GM23338 (cell line): ENCODE results near the gene FGFR2. TPM values are rescaled to one million over a fixed set of nuclear protein-coding genes. Genes with fewer than 3 reads are reported as not detected.

Source experiments
- ATAC-seq: fragments of 200-7000 bp; cut with Tn5 transposase; 3 replicates; pipeline ENCODE4 v1.9.1; 2020
- DNase-seq: peaks from one replicate; pipeline ENCODE4 v3.0.0-alpha.2; 2015; ENCODE audit warnings: low spot score
- H2AFZ ChIP-seq: fragments of 200-600 bp; sonication (generic); 2 replicates; pipeline ENCODE4 v1.8.0; 2016; ENCODE audit warnings: antibody characterized with exemption, mild to moderate bottlenecking, moderate library complexity
- H3F3A ChIP-seq: fragments of 200-600 bp; sonication (generic); replicated peaks from 2 replicates; pipeline ENCODE4 v1.8.0; 2017; ENCODE audit warnings: antibody characterized with exemption, mixed run types, low read depth
- H3K27ac ChIP-seq: fragments of 200-600 bp; sonication (generic); 2 replicates; pipeline ENCODE4 v1.6.1; 2016; ENCODE audit warnings: low read depth
- H3K27me3 ChIP-seq: fragments of 200-600 bp; sonication (generic); 2 replicates; pipeline ENCODE4 v1.8.0; 2016; ENCODE audit warnings: mild to moderate bottlenecking, mixed run types, moderate library complexity; ENCODE audit not compliant: insufficient read depth
- H3K36me3 ChIP-seq: fragments of 200-600 bp; sonication (generic); 2 replicates; pipeline ENCODE4 v1.8.0; 2016; ENCODE audit warnings: mild to moderate bottlenecking; ENCODE audit not compliant: insufficient read depth
- H3K4me1 ChIP-seq: fragments of 200-600 bp; sonication (generic); 2 replicates; pipeline ENCODE4 v1.8.0; 2016; ENCODE audit warnings: mild to moderate bottlenecking, moderate library complexity; ENCODE audit not compliant: insufficient read depth
- H3K4me2 ChIP-seq: fragments of 200-600 bp; sonication (generic); 2 replicates; pipeline ENCODE4 v1.7.1; 2017; ENCODE audit warnings: mixed run types
- H3K4me3 ChIP-seq: fragments of 200-600 bp; sonication (generic); 2 replicates; pipeline ENCODE4 v1.6.1; 2016; ENCODE audit warnings: mixed run types
- H3K79me2 ChIP-seq: fragments of 200-600 bp; sonication (generic); replicated peaks from 2 replicates; pipeline ENCODE4 v1.8.0; 2017; ENCODE audit warnings: mild to moderate bottlenecking; ENCODE audit not compliant: insufficient read depth
- H3K9me2 ChIP-seq: fragments of 200-600 bp; sonication (generic); 2 replicates; pipeline ENCODE4 v1.8.0; 2017; ENCODE audit not compliant: insufficient read depth
- H4K20me1 ChIP-seq: fragments of 200-600 bp; sonication (generic); replicated peaks from 2 replicates; pipeline ENCODE4 v1.8.0; 2017; ENCODE audit warnings: mild to moderate bottlenecking; ENCODE audit not compliant: insufficient read depth
- H3K27ac Mint-ChIP-seq: 2 replicates; pipeline ENCODE4 v1.8.0; 2020; ENCODE audit warnings: inconsistent platforms, mild to moderate bottlenecking, moderate library complexity, mixed read lengths
- H3K27me3 Mint-ChIP-seq: 3 replicates; pipeline ENCODE4 v1.8.0; 2022; ENCODE audit warnings: low read depth, mild to moderate bottlenecking, moderate library complexity, mixed read lengths, inconsistent platforms; ENCODE audit not compliant: insufficient read depth, poor library complexity
- H3K36me3 Mint-ChIP-seq: 3 replicates; pipeline ENCODE4 v1.8.0; 2021; ENCODE audit warnings: low read depth, mild to moderate bottlenecking, inconsistent platforms, moderate library complexity, mixed read lengths
- H3K4me1 Mint-ChIP-seq: 3 replicates; pipeline ENCODE4 v1.8.0; 2020; ENCODE audit warnings: mild to moderate bottlenecking, inconsistent platforms, mixed read lengths
- H3K4me3 Mint-ChIP-seq: 3 replicates; pipeline ENCODE4 v1.8.0; 2021; ENCODE audit warnings: moderate library complexity, mild to moderate bottlenecking, inconsistent platforms, mixed read lengths
- H3K9me3 Mint-ChIP-seq: 3 replicates; pipeline ENCODE4 v1.8.0; 2020; ENCODE audit warnings: moderate library complexity, mild to moderate bottlenecking, inconsistent platforms, mixed read lengths
- CREB1 ChIP-seq: fragments of 250-450 bp; sonication (Bioruptor Pico); IDR thresholded peaks from 2 replicates; pipeline ENCODE4 v1.5.0; 2020; ENCODE audit warnings: low read depth, mild to moderate bottlenecking, moderate library complexity
- EZH2 ChIP-seq: fragments of 200-600 bp; sonication (generic); IDR thresholded peaks from one replicate; pipeline ENCODE4 v1.8.0; 2017; ENCODE audit warnings: antibody characterized with exemption, mild to moderate bottlenecking, low read depth; ENCODE audit not compliant: unreplicated experiment
- EZH2phosphoT487 ChIP-seq: fragments of 200-600 bp; sonication (generic); IDR thresholded peaks from one replicate; pipeline ENCODE4 v1.8.1; 2018; ENCODE audit warnings: antibody characterized with exemption; ENCODE audit not compliant: unreplicated experiment
- JUNB ChIP-seq: IDR thresholded peaks from one replicate; pipeline ENCODE4 v1.6.1; 2016; ENCODE audit warnings: antibody characterized with exemption; ENCODE audit not compliant: unreplicated experiment
- NANOG ChIP-seq: IDR thresholded peaks from 2 replicates; pipeline ENCODE4 v1.6.1; 2016; ENCODE audit warnings: antibody characterized with exemption, borderline replicate concordance
- POLR2AphosphoS5 ChIP-seq: IDR thresholded peaks from 2 replicates; pipeline ENCODE4 v1.6.1; 2016; ENCODE audit warnings: antibody characterized with exemption, low read depth
- STAT1 ChIP-seq: IDR thresholded peaks from one replicate; pipeline ENCODE4 v1.6.1; 2016; ENCODE audit warnings: antibody characterized with exemption; ENCODE audit not compliant: unreplicated experiment
- ZNF331 ChIP-seq: fragments of 250-450 bp; sonication (Bioruptor Pico); IDR thresholded peaks from 2 replicates; pipeline ENCODE4 v1.5.0; 2020; ENCODE audit warnings: low read depth, mild to moderate bottlenecking, moderate library complexity
- polyA plus RNA-seq: library from polyadenylated mRNA; unstranded; fragments of >200 nt; fragmentation: Nextera tagmentation; extraction: Ambion mirVana; gene quantifications from 2 replicates; pipeline ENCODE4 v1.2.1, GENCODE V29; 2016
- total RNA-seq: library from RNA; depleted of rRNA; stranded (reverse); fragments of >200 nt; shearing (Covaris generic); gene quantifications from 2 replicates; pipeline ENCODE4 v1.2.3, GENCODE V29; 2014
- TF ChIP-seq, protein P1 (sequence below): IDR thresholded peaks from one replicate; pipeline ENCODE4 v1.6.1; 2018; ENCODE audit warnings: antibody characterized with exemption; ENCODE audit not compliant: unreplicated experiment

FGFR2 gene
- total and polyA plus RNA-seq, 2 experiments from 2014 or later: 31.1 to 106 TPM

DNA sequence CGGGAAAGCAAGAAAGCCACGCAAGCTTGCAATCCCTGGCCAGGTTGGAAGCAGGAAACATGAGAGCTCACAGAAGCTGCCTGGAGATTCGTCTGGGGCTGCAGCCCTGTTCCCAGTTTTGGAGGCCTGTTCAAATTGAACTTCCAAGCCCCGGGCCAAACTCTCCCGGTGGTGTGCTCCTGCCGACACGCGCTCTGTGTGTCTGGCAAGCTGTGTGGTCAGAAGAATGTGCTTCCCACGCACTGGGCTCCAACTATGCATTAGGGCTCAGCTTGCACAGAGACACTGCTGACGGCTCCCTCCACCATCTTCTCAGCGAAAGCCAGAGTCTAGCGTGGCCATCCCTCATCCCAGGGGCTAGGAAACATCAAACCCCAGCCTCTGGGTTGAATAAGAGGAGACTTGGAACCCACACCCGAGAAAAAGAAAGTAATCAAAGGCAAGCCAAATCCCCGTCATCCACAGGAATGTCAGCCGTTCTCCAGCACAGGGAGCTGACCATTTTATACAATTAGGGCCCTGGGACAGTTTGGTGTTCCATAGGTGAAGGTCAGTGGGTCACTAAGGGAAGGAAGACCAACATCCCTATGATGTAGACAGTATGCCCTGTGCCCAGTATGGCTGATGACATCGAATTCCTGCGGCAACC, 107.2 kb downstream of the FGFR2 start:
- Mint-ChIP-seq H3K4me3 (no peak overlapping the region), H3K36me3 (peaks cover 91% of the 10 kb centered on the region), H3K9me3 (no peaks in the 10 kb centered on the region; the same call in 2 of the 3 replicates), H3K4me1 (peaks cover 23% of the 10 kb centered on the region), H3K27ac (no peak overlapping the region), H3K27me3 (peaks cover 3% of the 10 kb centered on the region)
- peaks cover 36% of the 10 kb centered on the region for H3K79me2 ChIP-seq
- TF ChIP-seq, protein P1, sequence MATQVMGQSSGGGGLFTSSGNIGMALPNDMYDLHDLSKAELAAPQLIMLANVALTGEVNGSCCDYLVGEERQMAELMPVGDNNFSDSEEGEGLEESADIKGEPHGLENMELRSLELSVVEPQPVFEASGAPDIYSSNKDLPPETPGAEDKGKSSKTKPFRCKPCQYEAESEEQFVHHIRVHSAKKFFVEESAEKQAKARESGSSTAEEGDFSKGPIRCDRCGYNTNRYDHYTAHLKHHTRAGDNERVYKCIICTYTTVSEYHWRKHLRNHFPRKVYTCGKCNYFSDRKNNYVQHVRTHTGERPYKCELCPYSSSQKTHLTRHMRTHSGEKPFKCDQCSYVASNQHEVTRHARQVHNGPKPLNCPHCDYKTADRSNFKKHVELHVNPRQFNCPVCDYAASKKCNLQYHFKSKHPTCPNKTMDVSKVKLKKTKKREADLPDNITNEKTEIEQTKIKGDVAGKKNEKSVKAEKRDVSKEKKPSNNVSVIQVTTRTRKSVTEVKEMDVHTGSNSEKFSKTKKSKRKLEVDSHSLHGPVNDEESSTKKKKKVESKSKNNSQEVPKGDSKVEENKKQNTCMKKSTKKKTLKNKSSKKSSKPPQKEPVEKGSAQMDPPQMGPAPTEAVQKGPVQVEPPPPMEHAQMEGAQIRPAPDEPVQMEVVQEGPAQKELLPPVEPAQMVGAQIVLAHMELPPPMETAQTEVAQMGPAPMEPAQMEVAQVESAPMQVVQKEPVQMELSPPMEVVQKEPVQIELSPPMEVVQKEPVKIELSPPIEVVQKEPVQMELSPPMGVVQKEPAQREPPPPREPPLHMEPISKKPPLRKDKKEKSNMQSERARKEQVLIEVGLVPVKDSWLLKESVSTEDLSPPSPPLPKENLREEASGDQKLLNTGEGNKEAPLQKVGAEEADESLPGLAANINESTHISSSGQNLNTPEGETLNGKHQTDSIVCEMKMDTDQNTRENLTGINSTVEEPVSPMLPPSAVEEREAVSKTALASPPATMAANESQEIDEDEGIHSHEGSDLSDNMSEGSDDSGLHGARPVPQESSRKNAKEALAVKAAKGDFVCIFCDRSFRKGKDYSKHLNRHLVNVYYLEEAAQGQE: no peak
- TF ChIP-seq STAT1 (no peak), NANOG (no peak)
- H3K4me3 ChIP-seq: no peak overlapping the region
- H3K36me3 ChIP-seq: peaks cover 9% of the 10 kb centered on the region
- H3K9me2 ChIP-seq: no peaks in the 10 kb centered on the region
- ATAC-seq (no peak), DNase-seq (no peak)
- no peak overlapping the region for H3K4me2 ChIP-seq
- H4K20me1 ChIP-seq: peaks cover 12% of the 10 kb centered on the region; the same call in 1 of the 2 replicates
- H3K4me1 ChIP-seq: no peaks in the 10 kb centered on the region
- no peak overlapping the region for H3K27ac ChIP-seq
- no peaks in the 10 kb centered on the region for H3K27me3 ChIP-seq
- H2AFZ ChIP-seq: no peak overlapping the region
- no peaks in the 10 kb centered on the region for H3F3A ChIP-seq

DNA sequence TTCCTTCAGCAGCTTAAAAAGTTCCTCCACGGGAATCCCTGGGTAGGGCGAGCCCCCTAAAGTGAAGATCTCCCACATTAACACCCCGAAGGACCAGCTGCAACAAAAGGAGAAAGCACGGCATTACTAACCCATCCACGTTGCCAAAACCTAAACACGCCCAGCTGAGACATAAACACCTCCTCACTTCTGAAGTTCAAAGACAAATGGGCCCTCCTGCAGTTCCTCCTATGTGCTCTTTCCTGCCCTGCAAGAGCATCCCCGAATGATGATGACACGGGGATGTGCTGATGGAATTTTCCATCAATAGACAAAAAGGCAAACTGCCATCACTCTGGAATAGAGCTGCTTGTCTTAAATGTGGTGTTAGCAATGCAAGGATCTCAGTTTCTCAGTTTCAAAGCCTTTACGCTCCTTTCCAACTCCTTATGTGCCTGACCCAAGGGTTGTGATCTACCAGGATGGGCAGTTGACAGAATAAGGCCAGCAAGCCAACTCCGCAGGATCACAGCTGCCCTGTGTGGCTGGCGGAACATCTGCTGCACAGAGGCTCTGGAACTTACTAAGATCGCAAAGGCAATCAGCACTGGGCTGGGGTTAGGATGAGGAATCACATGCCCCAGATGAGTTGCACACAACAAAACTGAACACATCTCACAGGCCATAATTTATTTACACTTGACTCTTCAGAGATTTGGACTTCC, 112.7 kb downstream of the FGFR2 start:
- Histone ChIP-seq H3K4me3 (no peak overlapping the region), H3K9me2 (no peaks in the 10 kb centered on the region), H3K4me2 (no peak overlapping the region), H3K36me3 (peaks cover 49% of the 10 kb centered on the region), H3K27ac (no peak overlapping the region; the same call in 1 of the 2 replicates), H3K79me2 (0 out of 2 replicates have a peak, but pooled peaks cover 3% of the 10 kb centered on the region), H3K27me3 (no peaks in the 10 kb centered on the region), H2AFZ (no peak overlapping the region), H3F3A (no peaks in the 10 kb centered on the region), H3K4me1 (no peaks in the 10 kb centered on the region), H4K20me1 (peaks cover 15% of the 10 kb centered on the region)
- Mint-ChIP-seq H3K27ac (no peak overlapping the region), H3K4me1 (peaks cover 7% of the 10 kb centered on the region; the same call in 1 of the 3 replicates), H3K9me3 (no peaks in the 10 kb centered on the region; the same call in 2 of the 3 replicates), H3K4me3 (no peak overlapping the region), H3K36me3 (peaks cover 91% of the 10 kb centered on the region), H3K27me3 (peaks cover 6% of the 10 kb centered on the region)
- ATAC-seq (no peak), DNase-seq (no peak)
- TF ChIP-seq ZNF331 (no peak), EZH2phosphoT487 (no peak), NANOG (no peak), POLR2AphosphoS5 (no peak), JUNB (no peak), STAT1 (no peak), CREB1 (CRISPR knock-in tag) (no peak), EZH2 (no peak)
- TF ChIP-seq, protein P1: no peak
